Skeletal muscle cell (primary cell): ENCODE data around the gene TWF2.
A peak's percentile ranks its signal among the peaks of the same experiment; 100 is the strongest.

Experiments used
- DNase-seq: peaks from one replicate; pipeline ENCODE4 v3.0.0-alpha.2; 2010; ENCODE audit warnings: low read depth
- H3K4me3 ChIP-seq: 2 replicates; pipeline ENCODE4 v1.5.1; 2011; ENCODE audit warnings: low read depth, mild to moderate bottlenecking, control low read depth, low read length, moderate library complexity

The TWF2 gene

DNA sequence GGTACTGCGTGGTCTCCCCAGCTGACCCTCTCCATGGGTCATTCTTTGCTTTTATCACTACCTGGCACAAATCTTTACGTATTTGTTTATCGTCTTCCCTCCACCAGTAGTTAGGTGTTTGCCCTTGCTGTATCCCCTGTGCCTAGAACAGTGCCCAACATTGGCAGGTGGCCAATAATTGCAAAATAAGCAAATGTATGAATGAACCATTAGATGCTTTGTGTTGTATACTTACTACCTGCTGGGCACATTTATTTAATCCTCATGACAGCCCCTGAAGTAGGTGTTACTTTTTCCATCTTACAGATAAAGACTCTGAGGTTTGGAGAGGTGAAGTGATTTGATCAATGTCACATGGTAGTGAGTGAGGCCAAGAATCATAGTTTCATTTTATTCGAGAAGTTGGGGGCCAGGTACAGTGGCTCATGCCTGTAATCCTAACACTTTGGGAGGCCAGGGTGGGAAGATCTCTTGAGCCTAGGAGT is 2.0 kb upstream of the TWF2 start:
- no peak for DNase-seq
- H3K4me3 ChIP-seq = no peak overlapping the region

DNA sequence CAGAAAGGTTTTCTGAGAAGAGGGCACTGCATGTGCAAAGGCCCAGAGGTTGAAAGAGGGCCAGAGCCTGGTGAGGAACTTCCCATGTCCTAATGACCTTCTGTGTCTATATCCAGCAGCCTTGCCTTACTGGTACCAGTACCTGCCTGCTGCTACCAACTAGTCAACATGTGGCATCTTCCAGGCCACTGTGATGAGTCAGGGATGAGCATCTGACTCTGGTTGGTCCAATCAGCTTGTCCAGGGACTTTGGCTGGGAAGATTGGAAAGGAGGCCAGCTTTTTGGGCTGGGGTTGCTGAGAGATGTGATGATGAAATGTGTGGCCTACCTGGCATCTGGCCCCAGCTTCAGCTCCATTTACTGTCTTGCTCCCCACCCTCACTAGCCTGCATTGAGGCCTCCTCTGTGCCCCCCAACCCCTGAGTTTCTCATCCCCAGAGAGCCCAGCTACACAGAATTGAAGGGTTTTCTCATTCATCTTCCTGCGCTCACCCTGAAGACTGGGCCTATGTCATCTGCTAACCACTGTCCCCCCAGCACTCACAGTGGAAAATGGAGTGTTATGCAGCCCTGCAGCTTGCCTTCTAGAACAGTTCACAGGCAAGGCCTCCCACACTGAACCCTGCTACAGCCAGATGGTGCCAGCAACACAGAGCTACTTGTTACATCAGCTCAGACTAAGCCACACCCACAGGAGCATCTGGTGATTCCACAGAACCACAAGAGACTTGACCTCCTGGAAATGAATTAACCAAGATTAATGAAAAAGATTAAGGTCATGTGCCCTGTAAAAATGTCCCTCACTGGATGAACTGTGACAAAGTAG is 1.3 kb upstream of the TWF2 start:
- peak overlapping the region; percentile 80 for H3K4me3 ChIP-seq
- DNase-seq = peak; percentile 70

DNA sequence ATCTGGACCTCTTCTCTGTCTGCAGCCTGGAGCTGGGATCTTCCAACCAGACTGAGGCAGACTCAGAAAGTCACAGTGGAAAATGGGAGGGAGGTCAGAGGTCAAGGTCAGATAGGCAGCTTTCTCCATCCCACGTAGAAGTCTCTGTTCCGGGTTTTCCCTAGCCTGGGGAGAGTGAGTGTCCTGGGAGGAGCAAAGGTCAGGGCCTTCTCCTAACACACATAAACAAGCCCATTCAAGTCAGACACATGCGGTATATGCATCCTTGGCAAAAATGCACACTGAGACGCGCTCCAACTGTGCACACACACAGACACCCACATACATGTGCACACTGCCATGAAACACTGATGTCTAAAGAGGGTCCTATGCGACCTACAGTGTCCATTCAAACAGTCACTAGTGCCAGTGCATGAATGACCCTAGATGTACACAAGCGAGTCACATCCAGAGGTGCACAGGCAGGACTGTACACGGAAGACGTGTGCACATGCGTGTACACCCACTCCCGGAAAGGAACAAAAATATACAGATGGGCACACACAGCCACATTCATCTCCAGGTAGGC is 681 bp downstream of the TWF2 start:
- DNase-seq = no peak
- peak overlapping the region; percentile 80 for H3K4me3 ChIP-seq

DNA sequence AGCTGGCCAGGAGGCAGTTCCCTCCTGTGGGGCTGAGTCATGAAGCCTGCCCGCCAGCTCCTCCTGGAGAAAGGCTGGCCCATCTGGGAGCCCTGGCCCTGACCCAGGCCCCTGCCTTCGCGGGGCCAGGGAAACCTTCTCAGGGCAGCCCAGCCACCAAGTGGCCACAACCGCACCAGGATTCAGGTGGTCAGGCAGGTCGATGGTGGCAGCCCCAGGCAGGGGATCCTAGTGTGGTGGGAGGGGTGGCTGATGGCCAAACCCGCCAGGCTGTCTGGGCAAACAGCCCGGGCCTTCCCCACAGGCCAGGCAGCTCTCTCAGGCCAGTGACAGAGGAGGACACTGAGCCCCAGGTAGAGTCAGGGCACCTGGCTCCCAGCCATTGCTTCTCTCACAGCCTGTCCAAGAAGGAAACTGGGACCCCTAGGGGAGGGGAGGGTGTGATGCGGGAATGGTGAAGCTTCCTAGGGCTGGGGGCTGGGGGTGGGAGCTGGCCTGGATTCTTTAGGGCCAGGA is 1.2 kb downstream of the TWF2 start:
- peak overlapping the region; percentile 80 for H3K4me3 ChIP-seq
- peak; percentile 67 for DNase-seq

DNA sequence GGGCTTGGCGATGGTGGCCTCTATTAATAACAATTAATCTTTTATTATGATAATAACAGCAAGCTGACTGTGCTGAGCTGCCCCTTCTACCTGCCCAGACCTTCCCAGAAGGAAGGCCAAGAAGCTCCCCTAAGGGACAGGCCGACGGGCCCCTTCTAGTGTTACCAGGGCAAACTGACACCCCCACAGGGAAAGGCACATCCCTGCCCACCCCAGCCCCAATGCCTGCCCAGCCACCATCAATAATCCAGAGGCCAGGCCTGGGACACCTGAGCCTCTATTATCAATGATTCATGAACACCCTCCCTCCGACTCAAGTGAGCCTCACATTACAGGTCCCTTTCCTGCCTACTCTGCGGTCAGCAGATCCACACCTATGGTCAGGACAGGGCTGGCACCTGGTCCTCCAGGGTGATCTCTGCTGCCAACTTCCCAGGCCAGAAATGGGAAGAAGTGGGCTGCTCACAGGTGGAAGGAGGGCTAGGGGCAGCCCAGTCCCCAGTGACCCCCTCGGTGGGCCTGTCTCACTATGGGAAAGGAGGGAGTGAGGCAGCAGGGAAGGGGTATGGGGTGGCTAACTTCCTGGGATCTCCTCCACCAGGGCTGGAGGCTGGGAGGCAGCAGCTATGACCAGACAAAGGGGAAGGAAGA is 1.8 kb downstream of the TWF2 start:
- peak overlapping the region; percentile 80 for H3K4me3 ChIP-seq
- no peak for DNase-seq

DNA sequence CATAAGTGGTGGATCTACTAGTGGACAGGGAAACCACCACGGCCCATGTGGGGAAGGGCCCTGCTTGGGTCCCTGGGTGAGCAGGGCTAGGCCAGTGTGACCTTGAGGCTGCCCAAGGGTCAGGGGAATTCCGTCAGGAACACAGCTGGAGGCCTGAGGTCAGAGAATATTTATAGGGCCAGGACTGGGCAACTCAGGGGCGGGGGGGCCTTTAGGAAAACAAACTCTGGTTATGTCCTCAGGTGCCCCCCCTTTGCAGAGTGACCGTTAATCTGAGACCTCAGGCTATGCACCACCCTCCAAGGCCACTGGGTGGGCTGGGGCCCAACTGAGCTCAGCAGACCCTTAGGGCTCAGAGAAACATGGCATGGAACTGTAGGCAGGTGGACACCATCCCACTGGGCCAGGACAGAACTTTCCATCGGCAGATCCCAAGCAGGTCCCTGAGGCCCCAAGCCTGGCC is 2.5 kb downstream of the TWF2 start:
- no peak overlapping the region for H3K4me3 ChIP-seq
- no peak for DNase-seq

DNA sequence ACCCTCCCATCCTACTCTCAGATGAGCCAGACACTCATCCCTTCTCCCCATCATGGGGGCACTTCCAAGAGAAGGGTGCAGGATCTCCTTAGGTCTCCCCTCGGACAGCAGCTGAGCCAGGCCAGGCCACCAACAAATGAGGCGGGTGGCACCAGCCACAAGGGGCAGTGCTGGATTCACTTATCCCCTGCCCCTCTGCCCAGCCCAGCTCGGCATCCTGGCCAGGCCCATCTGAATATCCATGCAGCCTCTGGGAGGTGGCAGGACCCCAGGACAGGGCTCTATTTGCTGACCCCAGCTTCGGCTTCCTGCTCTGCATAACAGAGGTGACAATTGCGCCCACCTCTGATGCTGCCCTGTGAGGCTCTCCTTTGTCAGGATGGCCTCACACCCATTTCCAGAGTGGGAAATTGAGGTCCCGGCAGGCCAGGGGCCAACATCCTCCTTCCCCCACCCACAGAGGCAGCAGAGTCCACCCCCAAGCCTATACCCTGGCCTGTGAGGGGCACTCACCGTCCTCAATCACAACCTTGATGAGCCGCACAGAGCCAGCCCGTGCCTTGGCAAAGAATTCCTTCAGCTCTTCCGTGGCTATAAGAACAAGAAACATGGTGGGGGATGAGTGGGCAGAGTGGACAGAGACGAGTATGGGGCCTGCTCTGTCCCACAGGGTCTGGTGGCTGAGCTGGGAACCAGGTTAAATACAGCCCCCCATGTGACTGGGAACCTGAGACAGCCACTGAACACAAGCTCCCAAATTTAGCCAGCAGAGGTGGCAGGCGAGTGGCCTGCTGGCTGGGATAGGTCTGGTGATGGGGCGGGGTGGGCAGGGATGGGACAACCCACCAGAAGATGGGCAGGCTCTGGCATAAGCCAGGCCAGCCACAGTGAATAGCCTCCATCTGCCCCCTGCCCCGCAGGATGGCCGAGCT is 4.2 kb downstream of the TWF2 start:
- H3K4me3 ChIP-seq = no peak overlapping the region
- no peak for DNase-seq

DNA sequence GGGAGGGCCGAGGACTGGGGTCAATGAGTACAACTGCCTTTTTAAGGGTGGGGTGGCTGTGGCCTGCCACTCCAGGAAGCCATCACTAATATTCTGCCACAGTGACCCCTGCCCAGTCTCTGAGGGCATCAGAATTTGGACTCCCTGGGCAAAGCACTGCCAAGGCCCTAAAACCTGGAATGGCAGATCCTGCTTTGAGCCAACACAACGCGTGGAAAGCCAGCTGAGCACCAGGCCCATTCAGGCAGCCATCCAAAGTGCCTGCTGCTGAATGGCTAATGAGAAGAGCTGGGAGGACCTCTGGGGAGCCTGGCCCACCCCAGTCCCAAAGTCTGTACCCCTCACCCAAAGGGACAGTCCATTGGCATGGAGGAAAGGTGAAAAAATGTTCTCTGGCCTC is 5.0 kb downstream of the TWF2 start:
- DNase-seq = no peak
- no peak overlapping the region for H3K4me3 ChIP-seq

DNA sequence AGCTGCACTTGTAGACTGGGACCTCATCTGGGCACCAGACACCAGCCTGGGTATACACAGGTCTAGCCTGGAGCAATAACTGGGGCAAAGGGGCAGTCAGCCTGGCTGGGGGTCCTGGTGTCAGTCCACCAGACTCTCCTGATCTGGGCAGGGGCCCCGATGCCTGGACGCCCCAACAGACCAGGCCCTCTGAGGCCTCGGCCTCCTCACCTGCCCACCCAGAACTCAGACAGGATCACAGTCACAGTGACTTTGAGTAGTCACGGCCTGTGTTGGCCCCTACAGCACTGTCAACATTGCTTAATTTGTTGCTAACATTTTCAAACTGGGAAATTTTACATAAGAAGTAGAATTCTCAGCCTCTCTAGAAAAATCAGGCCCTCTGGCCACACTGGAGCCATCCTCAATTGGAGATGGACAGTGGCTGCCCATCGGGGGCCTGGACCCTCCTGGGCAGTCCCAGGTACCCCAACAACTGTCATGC is 5.8 kb downstream of the TWF2 start:
- H3K4me3 ChIP-seq = no peak overlapping the region

DNA sequence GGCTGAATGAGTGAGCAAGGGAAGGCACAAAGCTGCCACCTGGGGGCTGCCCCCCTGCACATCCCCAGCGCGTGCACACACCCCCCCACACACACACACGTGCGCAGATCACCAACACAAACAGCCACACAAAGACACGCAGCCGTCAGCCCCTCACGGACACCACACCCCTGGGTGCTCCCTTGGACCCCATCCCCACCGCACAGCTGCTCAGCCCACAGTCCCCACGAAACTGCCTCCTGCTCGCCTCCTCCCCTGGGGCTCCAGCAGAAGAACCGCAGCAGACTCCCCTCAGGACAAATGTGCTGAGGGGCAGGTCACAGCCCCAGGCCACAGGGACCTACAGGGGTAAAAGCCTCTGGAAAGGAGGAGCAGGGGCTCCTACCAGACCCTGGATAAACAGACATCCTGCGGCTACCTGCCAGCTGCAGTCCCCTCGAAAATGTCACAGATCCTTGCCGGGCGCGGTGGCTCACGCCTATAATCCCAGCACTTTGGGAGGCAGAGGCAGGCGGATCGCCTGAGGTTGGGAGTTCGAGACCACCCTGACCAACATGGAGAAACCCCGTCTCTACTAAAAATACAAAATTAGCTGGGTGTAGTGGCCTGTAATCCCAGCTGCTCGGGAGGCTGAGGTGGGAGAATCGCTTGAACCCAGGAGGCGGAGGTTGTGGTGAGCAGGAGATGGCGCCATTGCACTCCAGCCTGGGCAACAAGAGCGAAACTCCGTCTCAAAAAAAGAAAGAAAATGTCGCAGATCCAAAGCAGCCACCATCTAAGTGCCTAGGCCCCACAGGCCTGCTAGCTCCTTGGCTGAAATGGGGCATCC is 6.5 kb downstream of the TWF2 start:
- H3K4me3 ChIP-seq = no peak overlapping the region
- DNase-seq = no peak

More for the DNA sequence above, 5.8 kb downstream of the TWF2 start:
- DNase-seq = no peak

DNA sequence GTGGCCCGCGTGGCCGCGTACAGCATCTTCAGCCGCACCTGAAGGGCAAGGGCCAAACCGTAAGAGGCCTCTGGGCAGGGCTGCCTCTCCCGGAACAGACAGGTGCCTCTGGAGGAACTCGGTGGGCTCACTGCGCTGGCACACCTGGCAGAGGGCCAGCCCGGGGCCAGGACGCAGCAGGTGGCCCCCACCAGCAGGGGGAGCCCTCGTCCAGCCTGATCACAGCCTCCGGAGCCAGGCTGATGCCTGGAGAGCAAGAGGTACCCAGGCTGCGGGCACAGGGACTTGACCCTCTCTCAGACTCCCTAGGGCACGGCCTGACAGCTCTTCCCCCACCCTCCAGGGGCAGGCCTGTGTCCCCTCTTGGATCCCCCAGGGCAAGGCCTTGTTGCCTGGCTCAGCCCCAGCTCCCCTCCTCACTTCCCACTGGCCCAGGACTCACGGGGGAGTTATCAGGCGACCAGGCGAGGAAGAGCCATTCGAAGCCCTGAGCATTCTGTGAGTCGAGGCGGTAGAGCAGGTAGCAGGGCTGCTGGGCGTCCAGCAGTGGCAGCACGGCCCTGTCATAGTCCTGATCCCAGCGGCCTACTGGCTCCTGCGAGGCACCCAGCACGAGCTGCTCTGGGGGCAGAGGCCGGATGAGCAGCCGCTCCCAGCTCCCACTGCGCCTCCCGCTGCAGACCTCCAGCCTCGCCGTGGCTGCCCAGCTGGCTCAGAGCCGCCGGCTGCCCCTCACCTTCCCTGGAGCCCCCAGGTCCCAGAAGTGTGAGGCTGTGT is 7.3 kb downstream of the TWF2 start:
- no peak for DNase-seq
- H3K4me3 ChIP-seq = no peak overlapping the region

DNA sequence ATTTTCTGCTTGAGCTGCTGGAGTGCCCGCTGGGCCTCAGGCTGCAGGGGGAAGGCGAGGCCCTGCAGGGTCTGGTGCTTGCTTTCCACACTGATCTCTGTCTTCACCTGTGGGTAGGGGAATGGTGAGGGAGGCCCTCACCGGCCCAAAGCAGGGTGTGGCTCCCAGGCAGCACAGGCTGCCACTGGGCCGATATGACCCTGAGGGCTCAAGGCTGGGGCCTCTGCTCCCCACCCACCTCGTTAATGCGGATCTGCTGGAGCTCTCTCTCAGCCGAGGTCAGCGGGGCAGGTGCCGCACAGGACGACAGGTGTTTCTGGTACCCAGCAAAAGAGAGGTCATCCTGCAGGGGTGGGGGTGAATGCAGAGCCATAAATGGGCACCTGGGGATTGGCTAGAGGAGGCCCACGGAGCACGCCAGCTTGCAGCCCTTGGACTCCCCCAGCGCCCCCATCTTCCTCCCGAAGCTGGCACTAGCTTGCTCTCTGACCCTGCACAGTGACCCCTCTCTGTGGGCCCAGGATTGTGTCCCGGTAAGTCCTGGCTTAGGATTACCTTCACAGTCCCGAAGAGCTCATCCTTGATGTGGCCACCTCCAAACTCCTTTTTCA is 8.0 kb downstream of the TWF2 start:
- no peak overlapping the region for H3K4me3 ChIP-seq
- DNase-seq = no peak

DNA sequence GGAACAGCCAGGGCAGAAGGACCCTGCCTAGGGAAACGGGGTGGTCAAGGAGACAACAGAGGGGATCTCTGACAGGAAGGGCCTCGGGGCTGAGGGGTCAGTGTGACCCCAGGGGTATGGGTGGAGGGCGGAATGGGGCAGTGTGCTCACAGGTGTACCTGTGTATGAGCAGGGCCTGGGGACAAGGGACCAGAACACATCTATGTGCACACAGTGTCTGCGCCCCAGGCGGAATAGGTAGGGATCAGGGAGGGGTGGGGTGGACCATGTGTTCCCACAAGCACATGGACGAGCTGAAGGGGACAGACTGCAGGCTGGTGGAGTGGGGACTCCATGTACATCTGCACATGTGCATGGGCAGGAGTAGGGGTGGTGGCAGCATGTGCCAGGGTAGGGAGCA is 8.5 kb downstream of the TWF2 start:
- no peak overlapping the region for H3K4me3 ChIP-seq

DNA sequence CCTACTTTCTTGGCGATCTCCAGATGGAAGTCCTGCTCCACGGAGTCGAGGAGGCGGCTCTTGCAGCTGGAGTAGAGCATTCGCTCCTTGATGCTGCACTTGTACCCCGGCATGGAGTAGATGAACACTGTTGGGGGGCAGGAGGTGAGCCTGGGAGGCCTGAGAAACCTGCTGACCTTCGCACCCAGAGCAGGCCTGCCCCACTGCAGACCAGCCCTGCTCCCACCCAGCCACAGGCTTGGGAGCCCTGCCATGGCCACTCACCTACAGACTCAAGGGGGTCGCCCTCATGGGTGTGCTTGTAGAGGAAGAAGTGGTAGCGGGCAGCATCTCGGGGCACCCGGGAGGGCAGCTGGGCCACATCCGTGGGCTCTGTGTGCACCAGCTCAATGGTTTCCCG is 9.3 kb downstream of the TWF2 start:
- DNase-seq = no peak

More for the DNA sequence above, 8.5 kb downstream of the TWF2 start:
- no peak for DNase-seq

DNA sequence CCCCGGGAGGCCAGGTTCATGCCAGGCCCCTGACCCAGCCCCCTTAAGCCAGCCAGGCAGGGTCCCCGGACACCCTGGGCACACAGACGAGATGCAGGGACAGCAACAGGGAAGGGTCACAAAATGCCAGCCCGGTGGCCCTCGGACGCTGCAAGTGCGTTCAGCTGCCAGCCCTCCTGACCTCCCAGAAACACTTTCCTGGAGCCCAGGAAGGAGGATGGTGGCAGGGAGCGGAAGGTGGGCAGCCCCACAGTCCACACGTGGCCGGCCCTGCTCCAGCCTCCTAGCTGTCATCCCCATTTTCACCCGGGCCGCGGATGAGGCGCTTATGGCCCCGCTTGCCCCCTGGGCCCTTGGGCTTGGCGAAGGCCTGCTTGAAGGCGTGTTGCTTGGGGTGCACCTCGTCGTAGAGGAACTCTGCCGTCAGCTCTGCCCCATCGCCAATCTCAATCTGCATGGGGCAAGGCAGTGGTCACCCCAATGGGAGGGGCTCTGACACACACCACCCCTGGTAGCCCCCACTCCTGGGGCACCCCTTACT is 10.1 kb downstream of the TWF2 start:
- H3K4me3 ChIP-seq = no peak overlapping the region
- no peak for DNase-seq

More for the DNA sequence above, 9.3 kb downstream of the TWF2 start:
- no peak overlapping the region for H3K4me3 ChIP-seq

DNA sequence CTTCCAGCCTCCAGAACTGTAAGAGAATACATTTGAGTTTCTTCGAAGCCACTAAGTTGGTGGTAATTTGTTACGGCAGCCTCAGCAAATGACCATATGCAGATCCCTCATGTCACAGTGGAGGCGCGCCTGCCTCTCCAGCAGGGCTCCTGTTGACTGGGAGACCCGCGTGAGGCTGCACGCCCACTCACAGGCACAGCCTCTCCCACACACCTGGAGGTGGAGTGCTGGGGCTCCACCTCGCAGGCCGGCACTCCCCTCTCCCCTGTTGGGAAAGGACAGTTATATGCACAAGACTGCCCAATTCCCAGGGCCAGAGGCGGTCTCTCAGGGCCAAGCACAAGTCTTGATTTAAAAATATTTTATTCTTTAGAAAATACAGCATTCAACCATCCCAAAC is 10.7 kb downstream of the TWF2 start:
- no peak overlapping the region for H3K4me3 ChIP-seq
- no peak for DNase-seq

DNA sequence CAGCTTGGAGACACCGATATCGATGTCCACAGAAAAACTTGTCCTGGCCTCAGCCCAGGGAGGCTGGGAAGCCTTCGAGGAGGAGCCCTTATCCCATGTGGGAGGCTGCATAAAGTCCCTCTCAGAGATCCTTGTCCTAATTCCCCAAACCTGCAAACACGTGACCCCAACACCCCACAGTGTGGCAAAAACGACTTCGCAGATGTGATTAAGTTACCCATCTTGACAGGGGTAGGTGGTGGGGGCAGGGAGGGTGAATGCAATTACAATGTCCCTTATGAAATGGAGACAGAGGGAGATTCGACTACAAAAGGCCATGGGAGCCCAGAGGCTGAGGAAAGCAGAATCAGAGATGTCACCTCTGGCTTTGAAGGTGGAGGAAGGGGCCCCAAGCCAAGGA is 11.2 kb downstream of the TWF2 start:
- H3K4me3 ChIP-seq = no peak overlapping the region
- no peak for DNase-seq
